Left lung (tissue), 10 donors: ENCODE results near the gene GRIN2C. TPM values are rescaled to one million over a fixed set of nuclear protein-coding genes. Genes with fewer than 3 reads are reported as not detected.

Source experiments
- ATAC-seq: fragments of 200-7000 bp; cut with Tn5 transposase; one replicate; pipeline ENCODE4 v1.9.1; 2020; ENCODE audit warnings: moderate library complexity
- DNase-seq, 4 donors: peaks; one replicate each; pipeline ENCODE4 v3.0.0-alpha.2; 2013 to 2020
- H3K27ac ChIP-seq, 2 donors: fragments of 200-600 bp; sonication (generic) in 1 of 2; one replicate each; pipeline versions ENCODE4 v1.5.0 to v1.8.0; 2020 to 2021
- H3K27me3 ChIP-seq, 2 donors: fragments of 200-600 bp; sonication (generic) in 1 of 2; one replicate each; pipeline versions ENCODE4 v1.5.0 to v1.8.0; 2020 to 2021
- H3K36me3 ChIP-seq, 2 donors: fragments of 200-600 bp; sonication (generic) in 1 of 2; one replicate each; pipeline versions ENCODE4 v1.5.0 to v1.8.0; 2020 to 2021
- H3K4me1 ChIP-seq, 2 donors: fragments of 200-600 bp; one replicate each; pipeline ENCODE4 v1.8.0; 2021
- H3K4me3 ChIP-seq, 2 donors: fragments of 200-600 bp; sonication (generic) in 1 of 2; one replicate each; pipeline versions ENCODE4 v1.5.0 to v1.8.0; 2020 to 2021; ENCODE audit warnings: mild to moderate bottlenecking in 1 of 2
- H3K9me3 ChIP-seq, 2 donors: fragments of 200-600 bp; sonication (generic) in 1 of 2; one replicate each; pipeline versions ENCODE4 v1.5.0 to v1.8.0; 2020 to 2021
- CTCF ChIP-seq, 2 donors: fragments of 200-600 bp; sonication (generic) in 1 of 2; IDR thresholded peaks; one replicate each; pipeline versions ENCODE4 v1.5.0 to v1.8.0; 2021; ENCODE audit warnings: antibody characterized with exemption in 2 of 2
- intact Hi-C, 2 donors: fragments of 100-400 bp; cut with DNase I; formaldehyde crosslinking; loops; one replicate each; pipeline versions ENCODE4 v1.11.2 to v1.14.2; 2022
- polyA plus RNA-seq, 6 donors: library from polyadenylated mRNA; unstranded; fragments of 120-200 nt; gene quantifications; one replicate each; pipeline ENCODE4 v1.2.1, GENCODE V29; 2013; ENCODE audit not compliant: insufficient read length in 6 of 6
- total RNA-seq, 2 donors: library from RNA; stranded (reverse); fragmentation: NEBNext Ultra II Directional; extraction: Animal tissue kit (Norgen Biotek cat#: 25700); gene quantifications; one replicate each; pipeline ENCODE4 v1.2.1, GENCODE V29; 2021
- donor health status: DM: no; HTN: yes; CAD: no.
- donor health status: DM: no; HTN: no; CAD: no.

GRIN2C gene
- total and polyA plus RNA-seq, 8 donors, result 0.15 to 0.43 (median 0.26) TPM; not detected in 1

GRCh38 chr17:74893936-74894671 lies 34.4 kb upstream of the GRIN2C start:
- Histone ChIP-seq H3K4me3 (no peak overlapping the region), H3K36me3 (no peaks in the 10 kb centered on the region), H3K9me3 (no peaks in the 10 kb centered on the region), H3K27me3 (peaks cover 39 to 74% of the 10 kb centered on the region in 2 donors), H3K27ac (no peak overlapping the region), H3K4me1 (peaks cover 0 to 17% of the 10 kb centered on the region in 2 donors)
- DNase-seq (no peak), ATAC-seq (no peak)
- no peak for TF ChIP-seq CTCF (IDR thresholded peaks at IDR 0.05)
- intact Hi-C loops, result no loop called here

DNA sequence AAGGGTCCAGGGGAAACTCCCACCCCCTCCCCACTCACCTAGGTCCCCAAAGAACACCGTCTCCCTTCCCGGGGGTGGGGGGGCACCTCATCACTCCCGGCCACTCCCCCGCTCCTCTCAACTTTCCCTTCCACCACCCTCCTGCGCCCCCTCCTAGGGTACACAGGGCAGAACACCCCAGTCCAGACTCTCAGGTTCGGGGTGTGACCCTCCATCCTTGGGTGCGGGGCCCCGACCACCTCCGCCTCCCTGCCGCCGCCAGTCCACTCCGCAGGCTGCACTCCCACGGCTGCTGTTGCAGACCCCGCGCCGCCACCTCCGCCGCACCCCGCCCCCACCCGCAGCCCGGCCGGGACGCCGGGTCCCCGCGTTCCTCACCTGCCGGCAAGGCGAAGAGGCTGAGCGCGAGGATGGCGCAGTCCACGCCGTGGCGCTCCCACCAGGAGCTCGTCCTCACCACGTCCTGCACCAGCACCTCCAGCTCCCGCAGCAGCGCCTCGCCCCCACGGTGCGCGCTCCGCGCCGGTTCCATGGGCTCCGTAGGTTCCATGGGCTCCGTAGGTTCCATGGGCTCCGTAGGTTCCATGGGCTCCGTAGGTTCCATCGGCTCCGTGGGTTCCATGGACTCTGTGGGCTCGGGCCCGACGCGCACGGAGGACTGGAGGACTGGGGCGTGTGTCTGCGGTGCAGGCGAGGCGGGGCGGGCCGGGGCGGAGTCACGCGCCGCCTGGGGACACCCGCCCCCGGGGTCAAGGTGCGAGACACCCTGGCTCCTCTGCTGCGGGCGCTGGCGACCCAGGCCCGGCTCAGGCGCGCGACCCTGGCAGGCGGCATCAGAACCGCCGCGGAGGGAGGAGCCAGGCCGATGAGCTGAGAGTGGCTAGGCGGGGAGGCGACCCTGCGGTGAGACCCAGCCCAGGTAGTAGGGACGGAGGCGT lies 33.6 kb upstream of the GRIN2C start, which contains the start of gene FADS6:
Gene FADS6 (minus strand): TSS at position 660 of the 938 bp plus-strand sequence. CDS start 38 bp downstream, at position 622.
- Histone ChIP-seq H3K4me1 (peaks cover 0 to 17% of the 10 kb centered on the region in 2 donors), H3K27ac (no peak within 1 kb of the TSS), H3K4me3 (peak within 1 kb of the TSS in 1 of 2 donors; percentile 4), H3K9me3 (no peaks in the 10 kb centered on the region), H3K27me3 (peaks cover 39 to 83% of the 10 kb centered on the region in 2 donors), H3K36me3 (no peaks in the 10 kb centered on the region)
- DNase-seq, result no peak
- no peak for TF ChIP-seq CTCF (IDR thresholded peaks at IDR 0.05)
- intact Hi-C loops, result no loop called here
- ATAC-seq, result peak; percentile 43

- peak; percentile 83 for ATAC-seq
- no peak for TF ChIP-seq CTCF (IDR thresholded peaks at IDR 0.05)
- peaks cover 39 to 87% of the 10 kb centered on the region in 2 donors for H3K27me3 ChIP-seq
- no peak overlapping the region for H3K27ac ChIP-seq
- H3K9me3 ChIP-seq, result no peaks in the 10 kb centered on the region
- no peaks in the 10 kb centered on the region for H3K36me3 ChIP-seq
- peak in 2 of 4 donors; percentile 36 to 47 for DNase-seq
- intact Hi-C loops, result no loop called here
- no peak overlapping the region for H3K4me3 ChIP-seq
- peaks cover 0 to 17% of the 10 kb centered on the region in 2 donors for H3K4me1 ChIP-seq
Observed at GRCh38 chr17:74892013-74892841, 32.5 kb upstream of the GRIN2C start.

- ATAC-seq (no peak), DNase-seq (peak in 1 of 4 donors; percentile 3)
- H3K36me3 ChIP-seq, result no peaks in the 10 kb centered on the region
- intact Hi-C loops, result no loop called here
- H3K4me1 ChIP-seq, result peaks cover 0 to 17% of the 10 kb centered on the region in 2 donors
- peaks cover 34 to 91% of the 10 kb centered on the region in 2 donors for H3K27me3 ChIP-seq
- TF ChIP-seq CTCF (IDR thresholded peaks at IDR 0.05), result no peak
- H3K9me3 ChIP-seq, result no peaks in the 10 kb centered on the region
- H3K27ac ChIP-seq, result no peak overlapping the region
- H3K4me3 ChIP-seq, result no peak overlapping the region
Observed at GRCh38 chr17:74890554-74890953, 30.9 kb upstream of the GRIN2C start.
